ENCODE data around the gene POLE. TPM values are rescaled to one million over a fixed set of nuclear protein-coding genes. Genes with fewer than 3 reads are reported as not detected.

The POLE gene
- total and polyA plus RNA-seq, 10 of the 15 experiments (the other 5 are each of a cell fraction or from before 2014, with no cell fraction given) = 2.3 to 103 (median 37.1) TPM

DNA sequence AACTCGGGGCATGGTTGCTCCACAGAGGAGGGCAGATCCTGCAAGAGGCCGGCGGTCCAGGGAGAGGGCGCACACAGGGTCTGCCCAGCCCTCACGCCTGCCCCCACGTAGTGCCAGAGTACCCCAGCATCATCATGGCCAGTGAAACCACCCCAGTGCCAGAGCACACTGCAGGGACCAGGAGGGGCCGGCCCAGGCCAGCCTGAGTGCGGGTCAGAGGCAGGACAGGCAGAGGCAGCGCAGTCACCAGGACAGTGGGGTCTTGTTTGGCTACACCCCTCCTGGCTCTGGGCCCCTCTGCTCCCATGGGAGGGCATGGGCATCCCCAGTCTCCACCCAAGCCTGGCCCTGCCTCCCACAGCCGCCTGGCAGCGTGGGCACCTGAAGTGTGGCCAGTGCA, 111.5 kb downstream of the POLE start (continued):
- TF ChIP-seq RFX5 (IDR thresholded peaks at IDR 0.05; ENCODE audit: low read depth, low read length) (no peak), ZNF687 (IDR thresholded peaks at IDR 0.05) (no peak), RAD51 (IDR thresholded peaks at IDR 0.05) (no peak), MTA2 (IDR thresholded peaks at IDR 0.05; ENCODE audit: low read depth) (no peak), ELK1 (IDR thresholded peaks at IDR 0.05; ENCODE audit: low read depth, low read length) (no peak), ATF7 (IDR thresholded peaks at IDR 0.05; ENCODE audit: low read depth) (no peak), MYB (IDR thresholded peaks at IDR 0.05; ENCODE audit: borderline replicate concordance, low read depth, low read length) (no peak)
- TF ChIP-seq, protein P1, sequence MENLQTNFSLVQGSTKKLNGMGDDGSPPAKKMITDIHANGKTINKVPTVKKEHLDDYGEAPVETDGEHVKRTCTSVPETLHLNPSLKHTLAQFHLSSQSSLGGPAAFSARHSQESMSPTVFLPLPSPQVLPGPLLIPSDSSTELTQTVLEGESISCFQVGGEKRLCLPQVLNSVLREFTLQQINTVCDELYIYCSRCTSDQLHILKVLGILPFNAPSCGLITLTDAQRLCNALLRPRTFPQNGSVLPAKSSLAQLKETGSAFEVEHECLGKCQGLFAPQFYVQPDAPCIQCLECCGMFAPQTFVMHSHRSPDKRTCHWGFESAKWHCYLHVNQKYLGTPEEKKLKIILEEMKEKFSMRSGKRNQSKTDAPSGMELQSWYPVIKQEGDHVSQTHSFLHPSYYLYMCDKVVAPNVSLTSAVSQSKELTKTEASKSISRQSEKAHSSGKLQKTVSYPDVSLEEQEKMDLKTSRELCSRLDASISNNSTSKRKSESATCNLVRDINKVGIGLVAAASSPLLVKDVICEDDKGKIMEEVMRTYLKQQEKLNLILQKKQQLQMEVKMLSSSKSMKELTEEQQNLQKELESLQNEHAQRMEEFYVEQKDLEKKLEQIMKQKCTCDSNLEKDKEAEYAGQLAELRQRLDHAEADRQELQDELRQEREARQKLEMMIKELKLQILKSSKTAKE (IDR thresholded peaks at IDR 0.05; ENCODE audit: low read depth, poor library complexity, severe bottlenecking) = no peak

Measured in GM12878 (cell line).